ENCODE measurements around the gene PTPRD.
"Not testable (repeated sequence)": the region's sequence is repeated elsewhere in the genome, so short reads cannot be mapped to it uniquely, and the experiment has no call there.

Gene PTPRD

DNA sequence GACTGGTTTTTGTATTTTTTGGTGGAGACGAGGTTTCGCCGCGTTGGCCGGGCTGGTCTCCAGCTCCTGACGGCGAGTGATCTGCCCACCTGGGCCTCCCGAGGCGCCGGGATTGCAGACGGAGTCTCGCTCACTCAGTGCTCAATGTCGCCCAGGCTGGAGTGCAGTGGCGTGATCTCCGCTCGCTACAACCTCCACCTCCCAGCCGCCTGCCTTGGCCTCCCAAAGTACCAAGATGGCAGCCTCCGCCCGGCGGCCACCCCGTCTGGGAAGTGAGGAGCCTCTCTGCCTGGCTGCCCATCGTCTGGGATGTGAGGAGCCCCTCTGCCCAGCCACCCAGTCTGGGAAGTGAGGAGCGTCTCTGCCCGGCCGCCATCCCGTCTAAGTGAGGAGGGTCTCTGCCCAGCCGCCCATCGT, 163.6 kb downstream of the PTPRD start:
- DNase-seq: not testable (repeated sequence)

DNA sequence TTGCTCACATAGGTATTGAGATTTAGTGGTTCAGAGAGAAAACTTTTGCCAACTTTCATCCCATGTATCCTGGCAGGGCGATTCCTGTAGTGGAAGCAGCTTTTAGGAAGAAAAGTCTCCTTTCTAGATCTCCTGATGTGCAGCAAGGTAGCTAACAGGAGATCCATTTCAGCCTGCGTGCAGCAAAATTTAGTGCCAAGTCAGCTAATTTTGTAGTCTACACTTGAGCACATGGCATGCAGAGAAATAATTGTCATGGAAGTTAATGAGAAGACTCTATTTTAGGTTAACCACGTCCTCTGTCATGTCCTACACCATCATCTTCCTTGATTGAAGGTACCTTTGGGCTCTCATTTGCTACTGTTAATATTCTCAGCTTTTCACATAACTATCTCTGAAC, 165.8 kb downstream of the PTPRD start:
- DNase-seq: no peak

DNA sequence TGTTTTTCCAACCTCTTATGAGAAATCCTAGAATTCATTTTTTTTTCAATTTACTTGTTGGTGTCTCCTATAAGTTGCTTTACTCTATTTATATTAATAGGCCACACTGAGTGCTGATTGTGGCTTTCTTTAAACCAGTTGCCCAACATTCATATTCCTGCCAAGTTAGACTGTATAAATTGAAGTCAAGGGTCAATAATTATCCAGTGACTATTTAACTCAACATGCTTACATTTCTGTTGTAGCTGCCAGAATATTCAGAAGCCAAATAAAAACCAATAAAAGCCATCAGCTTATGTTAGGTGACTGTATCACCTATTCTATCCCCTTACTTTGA, 169.0 kb downstream of the PTPRD start:
- no peak for DNase-seq

DNA sequence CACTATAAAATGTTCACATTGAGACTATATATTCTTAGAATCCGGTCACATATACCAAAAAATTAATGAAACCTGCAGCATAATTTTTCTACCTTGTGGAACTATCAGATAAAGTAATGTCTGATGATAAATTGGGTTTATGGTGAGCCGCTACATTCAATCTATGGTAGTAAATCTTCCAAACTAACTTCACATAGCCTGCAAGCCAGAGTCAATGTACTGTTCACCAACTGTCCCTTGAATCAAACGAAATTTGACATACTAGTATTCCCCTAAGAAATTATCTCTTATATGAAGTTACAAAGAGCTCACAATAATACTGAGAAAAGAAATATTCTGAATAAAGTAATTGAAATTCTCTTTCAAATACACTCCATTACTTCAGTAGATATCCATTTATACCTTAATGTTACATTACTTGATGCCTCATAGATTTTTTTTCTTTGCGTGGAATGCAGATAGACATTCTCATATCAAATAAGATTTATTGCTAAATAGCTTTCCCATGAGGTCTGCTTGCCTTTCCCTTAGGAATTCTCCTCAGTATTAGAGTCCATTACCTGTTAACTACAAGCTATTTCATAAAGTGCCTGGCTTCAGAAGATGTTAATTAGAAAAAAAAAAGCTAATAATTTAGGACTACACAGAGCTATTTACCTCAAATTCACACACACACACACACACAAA, 169.5 kb downstream of the PTPRD start:
- no peak for DNase-seq

DNA sequence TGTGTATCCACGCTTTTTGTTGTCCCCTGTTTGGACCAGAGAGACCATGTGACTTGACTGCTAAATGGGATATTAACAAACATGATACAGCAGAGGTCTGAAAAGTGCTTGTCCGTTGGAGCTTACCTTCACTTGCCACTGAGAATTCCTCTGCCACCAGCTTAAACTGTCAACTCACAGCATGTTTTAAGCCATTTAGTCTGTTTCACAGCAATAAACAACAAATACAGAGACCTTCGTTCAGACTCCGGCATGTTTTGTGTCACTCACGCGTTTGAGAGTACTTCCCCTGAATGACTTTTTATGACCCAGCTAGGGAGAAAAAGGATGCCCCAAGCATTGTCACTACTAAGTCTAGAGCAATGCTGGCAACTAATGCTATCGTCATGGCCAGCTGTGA, 173.8 kb downstream of the PTPRD start:
- no peak for DNase-seq

DNA sequence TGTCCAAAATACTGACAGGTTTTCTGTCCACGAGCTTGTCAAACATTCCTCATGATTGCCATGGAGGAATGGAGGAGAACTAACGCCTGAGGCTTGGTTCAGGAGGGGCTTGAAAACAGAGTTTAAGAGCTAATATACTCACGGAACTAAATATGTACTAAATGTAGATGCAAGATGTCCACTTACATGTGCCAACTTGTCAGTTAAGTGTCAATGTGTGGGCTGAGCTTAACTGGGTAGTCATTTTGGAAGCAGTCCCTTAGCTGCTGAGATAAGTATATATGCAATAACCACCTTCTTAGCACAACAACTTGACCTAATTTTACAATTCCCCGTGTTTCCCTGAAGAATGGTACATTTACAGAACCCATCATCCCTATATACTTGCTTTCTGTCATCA, 176.0 kb downstream of the PTPRD start:
- no peak for DNase-seq

DNA sequence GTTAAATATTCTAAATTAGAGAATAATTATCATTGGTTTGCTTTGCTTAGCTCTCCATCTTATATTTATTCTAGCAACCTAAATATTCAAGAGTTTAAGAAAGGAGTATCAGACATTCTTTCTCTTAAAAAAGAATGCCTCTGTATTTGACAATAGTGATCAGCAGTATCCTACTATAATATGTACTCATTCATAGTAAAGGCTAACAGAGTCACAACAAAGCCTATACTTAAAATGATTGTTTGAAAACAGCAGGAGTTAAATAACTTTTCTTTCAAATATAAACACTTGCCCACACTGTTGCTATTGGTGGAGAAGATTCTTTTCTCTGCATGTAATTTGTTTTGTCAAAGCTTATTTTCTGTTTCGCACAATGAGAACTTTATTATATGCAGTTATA, 178.4 kb downstream of the PTPRD start:
- DNase-seq: no peak

DNA sequence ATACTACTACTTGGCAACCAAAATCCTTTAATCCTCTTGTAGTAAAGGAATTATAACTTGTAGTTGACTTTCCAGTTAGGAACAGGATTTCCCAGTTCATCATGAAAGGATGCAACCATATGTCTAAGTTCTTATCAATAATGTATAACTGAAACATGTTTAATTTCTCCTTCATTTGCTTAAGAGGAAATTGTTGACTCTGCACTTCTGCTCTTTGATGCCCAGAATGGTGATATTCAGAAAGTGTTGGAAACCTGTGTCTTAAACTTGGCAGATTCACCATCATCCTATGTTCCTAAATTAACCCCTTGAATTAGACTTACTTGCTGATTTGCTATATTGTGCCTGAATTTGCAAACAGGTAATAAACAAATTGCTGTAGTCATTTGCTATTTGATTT, 201.5 kb downstream of the PTPRD start:
- DNase-seq: no peak

DNA sequence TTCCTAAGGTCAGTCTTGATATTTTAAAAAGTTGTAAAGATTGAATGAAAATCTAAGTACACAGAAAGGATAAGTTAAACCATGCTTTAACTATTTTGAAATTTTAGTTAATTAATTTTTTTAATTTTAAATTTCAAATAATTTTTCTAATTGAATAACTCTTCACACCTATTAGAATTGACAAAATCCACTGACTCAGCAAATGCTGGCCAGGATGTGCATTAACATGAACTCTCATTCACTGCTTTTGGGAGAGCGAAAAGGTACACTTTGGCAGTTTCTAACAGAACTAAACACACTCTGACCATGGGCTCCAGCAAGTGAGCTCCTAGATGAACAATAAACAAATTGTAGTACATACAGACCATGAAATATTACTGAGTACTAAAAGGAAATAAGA, 209.5 kb downstream of the PTPRD start:
- no peak for DNase-seq

DNA sequence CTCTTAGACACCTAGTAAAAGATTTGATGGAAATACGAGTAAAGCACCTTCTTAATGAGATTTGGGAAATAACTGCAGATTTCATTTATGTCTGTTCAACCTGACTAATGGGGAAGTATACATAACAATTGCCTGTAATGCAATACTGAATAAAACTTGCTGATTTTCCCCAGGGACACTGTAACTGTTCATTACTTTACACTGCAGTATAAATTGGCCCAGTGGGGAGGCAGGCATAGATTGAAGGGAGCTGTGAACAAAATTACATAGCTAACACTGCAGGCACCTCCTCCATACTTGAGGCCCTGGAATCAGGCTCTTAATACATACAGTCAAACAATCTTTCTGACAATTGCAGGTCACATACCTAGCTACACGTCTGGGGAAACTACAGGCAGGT, 216.2 kb downstream of the PTPRD start:
- DNase-seq: no peak

DNA sequence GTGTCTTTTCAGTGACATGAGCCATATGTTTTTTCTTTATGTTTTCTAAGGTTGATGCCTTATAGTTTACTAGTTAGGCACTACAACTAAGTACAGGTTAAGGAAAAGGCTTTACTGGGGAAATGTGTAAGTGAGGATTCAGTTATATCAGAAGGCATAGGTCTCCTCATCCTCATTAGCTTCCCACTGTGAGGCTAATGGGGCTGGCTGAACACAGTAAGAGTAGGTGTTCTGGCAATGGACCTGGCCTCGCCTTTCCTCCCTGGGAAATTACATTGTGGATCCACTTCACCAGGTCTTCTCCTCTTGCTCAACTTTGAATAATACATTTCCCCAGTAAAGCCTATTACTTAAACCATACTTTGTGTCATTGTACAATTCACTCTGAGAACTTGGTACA, 225.5 kb downstream of the PTPRD start:
- DNase-seq: no peak

DNA sequence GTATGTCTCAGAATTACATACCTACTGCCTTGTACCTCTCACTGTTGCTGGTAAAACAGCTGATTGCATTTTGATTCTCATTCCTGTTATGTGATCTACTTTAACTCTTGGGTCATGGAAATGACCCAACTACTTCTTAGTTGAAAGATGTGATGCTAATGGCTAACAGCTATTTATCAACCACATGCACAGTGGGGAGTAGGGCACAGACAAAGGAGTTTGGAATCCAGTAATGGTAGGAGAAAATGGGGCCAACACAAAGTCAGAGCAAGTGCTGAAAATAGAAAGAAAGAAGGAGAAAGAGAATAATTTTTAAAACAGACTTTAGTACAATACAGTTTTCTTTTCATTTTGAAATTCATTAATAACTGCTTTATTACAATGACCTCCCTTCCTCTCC, 241.0 kb downstream of the PTPRD start:
- DNase-seq: no peak

DNA sequence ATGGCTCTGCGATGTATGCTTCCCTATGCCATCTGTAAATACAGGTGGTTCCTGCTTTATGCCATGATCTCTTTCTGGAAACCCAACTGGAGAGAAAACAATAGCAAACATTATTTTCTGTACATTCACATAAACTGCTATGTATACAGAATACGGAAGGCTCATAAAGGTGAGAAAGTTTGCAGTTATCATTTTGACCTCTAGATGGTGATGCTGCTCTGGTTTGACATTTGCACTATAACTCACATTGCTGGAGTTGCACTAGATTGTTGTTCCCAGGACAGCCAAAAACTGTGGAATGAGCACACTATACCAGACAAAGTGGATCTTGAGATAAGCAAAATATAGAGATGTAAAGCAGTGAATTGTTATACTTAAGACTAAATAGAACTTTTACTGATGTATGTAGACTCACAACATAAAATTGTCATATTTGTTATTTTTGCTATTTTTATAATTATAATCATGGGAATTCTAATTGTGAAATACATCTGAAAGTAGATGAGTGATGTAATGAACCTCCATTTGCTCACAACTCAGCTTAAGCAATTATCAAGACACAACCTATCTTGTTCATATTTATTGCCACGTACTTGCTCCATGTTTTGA, 246.5 kb downstream of the PTPRD start:
- DNase-seq: no peak

DNA sequence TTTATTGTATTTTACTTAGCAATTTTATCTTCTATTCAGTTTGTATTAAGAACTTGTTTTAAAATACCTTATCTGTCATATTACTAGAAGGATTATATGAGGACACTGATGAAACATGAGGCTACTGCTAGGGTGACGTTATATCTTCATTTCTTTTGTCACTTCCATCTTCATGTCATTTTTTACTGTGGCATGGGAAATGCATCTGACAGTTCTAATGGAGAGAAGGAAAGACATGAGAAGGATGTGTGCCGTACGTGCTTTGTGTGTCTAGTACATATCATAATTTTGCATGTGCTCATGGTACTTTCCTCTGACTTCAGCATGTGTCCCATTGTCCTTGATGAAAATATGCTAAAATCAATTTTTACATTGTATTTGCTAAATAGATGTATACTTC, 258.2 kb downstream of the PTPRD start:
- no peak for DNase-seq

DNA sequence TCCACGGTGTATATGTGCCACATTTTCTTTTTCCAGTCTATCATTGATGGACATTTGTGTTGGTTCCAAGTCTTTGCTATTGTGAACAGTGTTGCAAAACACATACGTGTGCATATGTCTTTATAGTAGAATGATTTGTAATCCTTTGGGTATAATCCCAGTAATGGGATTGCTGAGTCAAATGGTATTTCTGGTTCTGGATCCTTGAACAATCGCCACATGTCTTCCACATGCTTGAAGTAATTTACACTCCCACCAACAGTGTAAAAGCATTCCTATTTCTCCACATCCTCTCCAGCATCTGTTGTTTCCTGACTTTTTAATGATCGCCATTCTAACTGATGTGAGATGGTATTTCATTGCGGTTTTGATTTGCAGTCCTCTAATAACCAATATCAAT, 267.2 kb downstream of the PTPRD start:
- not testable (repeated sequence) for DNase-seq

DNA sequence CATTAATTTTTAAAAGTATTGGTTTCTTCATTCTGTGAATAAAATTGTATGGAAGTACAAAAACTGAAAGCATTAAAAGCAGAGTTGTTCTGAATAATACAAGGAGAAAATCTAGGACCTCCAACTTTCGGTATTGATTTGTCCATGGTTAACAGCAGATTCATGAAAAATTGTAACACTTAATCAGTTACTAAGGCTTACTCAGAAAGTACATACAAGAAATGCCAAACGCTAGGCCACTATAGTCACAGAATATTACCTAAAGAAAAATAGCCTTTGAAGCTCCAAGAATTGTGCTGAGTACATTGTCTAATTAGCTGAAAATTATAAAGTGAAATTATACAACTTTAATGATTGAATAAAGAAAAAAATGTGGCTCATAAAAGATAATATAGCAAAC, 271.7 kb downstream of the PTPRD start:
- no peak for DNase-seq

DNA sequence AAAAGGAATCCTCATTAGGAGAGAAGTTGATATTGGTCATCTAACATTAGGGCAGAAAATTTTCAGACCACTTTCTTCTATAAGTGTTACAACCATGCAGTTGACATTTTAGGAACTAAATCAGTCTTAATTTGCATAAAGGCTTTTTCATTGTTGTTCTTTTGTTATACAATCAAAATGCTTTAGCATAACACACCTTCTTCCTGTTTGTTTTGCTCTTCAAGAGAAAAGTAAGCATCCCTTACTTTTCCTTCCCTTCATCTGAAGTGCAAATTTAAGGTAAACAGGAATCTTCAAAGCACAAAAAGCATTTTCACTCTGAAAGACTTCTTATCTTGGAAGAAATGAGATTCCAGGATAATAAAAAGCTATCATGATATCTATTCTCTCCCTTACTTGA, 273.6 kb downstream of the PTPRD start:
- DNase-seq: no peak

DNA sequence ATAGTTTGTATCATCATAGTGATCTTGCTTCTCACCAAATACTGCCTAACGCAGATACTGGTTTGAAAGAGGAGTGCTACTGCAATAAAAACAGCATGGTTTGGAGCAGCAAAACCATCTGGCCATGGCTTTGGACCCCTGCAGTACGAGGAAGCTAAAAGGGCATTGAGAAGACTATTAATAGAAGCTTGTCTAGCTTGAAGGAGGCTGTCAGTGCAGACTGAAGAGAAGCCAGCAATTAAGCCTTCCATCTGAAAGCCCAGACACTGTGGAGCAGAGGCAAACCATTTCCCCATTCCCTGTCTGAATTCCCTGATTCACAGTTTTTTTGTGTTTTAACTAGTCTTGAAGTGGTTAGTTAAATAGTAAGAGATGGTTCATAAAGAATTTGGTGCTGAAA, 281.6 kb downstream of the PTPRD start:
- no peak for DNase-seq

DNA sequence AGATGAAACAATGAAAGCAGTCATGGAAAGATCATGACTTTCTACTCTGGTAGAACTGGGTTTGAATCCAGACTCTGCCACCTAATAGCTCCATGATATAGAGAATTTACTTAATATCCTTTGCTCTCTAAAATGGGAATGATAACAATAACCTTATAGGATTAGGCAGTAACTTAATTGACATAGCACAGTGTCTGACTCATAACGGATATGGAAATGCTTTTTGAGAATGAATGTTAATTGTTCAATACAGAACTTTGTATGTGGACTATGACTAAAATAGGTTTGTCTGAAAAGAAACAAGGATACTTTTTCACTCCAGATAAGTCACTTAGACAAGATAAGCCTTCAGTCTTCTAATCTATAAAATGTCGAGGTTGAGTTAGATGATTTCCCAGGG, 330.7 kb downstream of the PTPRD start:
- no peak for DNase-seq

DNA sequence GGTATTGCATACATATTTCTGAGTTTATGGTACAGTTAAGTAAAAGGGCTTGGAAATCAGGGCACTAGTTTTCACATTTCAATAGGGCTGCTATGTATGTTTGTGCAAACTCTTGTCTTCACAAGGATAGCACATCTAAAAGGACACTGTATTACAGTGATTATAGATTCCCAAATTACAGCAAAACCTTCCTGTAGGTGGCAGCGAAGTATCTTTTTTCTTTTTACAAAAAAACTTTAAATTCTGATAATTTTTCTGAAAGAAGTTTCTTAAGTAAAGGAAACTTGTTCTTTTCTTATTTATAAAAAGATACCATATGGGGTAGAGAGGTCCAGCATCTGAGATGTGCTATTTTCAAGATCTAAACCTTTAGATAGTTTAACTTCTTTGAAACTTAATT, 337.8 kb downstream of the PTPRD start:
- no peak for DNase-seq

DNA sequence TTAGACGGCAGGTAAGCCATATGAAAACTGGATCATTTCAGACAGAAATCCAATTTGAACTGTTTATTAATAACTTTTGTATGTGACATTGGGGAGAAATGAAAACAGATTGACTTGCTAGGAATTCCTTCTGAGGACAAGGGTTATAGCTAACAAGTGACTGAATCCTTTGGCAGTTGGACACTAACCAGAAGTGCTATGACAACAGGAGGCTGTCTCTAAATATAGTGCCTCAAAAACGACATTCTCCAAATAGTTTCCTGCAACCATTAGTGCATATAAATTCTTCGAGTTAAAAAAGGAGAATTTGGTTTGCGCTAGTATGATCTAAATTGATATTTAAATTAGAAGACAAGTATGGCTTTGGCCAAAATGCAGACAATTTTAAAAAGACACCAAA, 338.6 kb downstream of the PTPRD start:
- no peak for DNase-seq

DNA sequence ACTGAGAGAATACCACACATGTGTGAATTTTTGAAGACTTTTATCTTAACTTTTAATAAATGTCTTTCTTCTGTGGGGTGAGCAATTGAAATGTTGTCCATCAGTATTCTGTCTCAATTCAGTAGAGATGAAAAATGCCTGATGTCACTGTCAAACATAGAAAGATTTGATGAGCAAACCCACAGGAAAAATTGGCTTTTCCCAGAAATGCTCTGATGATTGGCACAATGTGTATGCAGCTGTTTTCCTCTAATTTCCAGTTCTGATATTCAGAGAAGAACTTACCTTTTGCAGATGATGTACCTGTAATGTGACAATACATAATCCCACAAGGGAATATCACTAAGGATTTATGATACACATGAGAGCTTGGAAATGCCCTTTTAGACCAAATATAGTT, 340.0 kb downstream of the PTPRD start:
- no peak for DNase-seq

DNA sequence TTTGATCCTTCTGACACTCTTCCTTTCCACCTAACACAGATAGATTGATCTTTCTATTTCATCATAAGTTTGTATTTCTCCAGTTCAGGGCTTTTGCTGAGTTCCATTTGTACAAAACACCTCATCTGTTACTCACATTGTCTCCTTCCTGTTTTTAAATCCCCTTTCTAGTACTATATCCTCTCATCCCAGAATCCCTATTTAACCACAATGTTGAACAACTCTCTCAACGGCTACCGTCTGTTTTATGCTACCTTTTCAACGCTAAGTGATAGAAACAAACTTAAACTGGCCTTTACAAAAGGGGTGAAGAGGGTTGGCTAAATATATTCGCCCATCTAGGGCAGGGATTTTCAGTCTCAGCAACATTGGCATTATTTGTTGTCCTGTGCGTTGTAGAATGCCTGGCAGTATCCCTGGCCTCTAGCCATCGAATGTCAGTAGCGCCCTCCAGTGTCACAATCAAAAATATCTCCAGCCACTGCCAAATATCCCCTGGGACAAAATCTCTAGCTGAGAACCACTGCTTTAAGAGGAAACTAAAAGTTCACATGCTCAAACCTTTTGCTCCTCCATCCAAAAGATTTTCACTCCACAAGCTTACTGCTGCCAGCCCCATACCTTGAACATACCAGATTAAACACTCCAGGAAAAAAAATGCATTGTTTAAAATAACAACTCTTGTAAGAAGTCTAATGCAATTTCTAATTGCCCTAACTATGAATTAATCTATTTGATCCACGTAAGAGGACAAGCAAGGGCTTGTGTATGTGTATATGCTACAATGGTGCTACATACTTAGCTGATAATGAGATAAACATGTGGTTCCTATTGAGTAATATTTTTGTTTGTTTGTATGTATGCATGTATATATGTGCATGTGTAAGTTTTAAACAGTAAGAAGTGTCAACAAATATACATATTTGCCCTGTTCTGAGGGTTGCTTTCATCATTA, 344.0 kb downstream of the PTPRD start:
- DNase-seq: no peak

DNA sequence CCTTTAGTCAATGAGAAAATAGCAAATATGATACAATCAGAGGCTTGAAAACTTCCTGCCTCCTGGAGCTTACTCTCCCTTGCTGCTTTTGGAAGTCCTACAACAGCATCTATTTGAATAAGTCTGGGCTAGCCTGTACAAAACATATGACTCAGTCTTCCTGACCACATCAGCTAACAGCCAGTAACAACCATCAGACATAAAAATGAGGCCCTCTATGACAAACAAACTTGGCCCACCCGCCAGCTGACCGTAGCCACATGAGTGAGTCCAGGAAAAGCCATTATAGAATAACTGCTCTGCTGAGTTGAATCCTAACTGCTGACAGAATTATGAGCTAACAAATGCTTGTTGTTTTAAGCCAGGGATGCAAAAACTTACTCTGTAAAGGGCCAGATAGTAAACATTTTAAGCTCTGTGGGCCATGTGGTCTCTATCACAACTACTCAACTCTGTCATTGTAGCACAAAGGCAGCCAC, 347.6 kb downstream of the PTPRD start:
- no peak for DNase-seq

All from CD4-positive, alpha-beta T cell treated with Interferon alpha-2 for 1 hour (primary cell).